Loucy (cell line): ENCODE data around the gene FOXP1.

Experiments used
- EZH2phosphoT487 ChIP-seq: fragments of 200-600 bp; IDR thresholded peaks from 2 replicates; pipeline ENCODE4 v1.6.1; 2018; ENCODE audit warnings: antibody characterized with exemption, mild to moderate bottlenecking, moderate library complexity, borderline replicate concordance
- TF ChIP-seq, protein P1 (sequence below): fragments of 200-600 bp; sonication (generic); conservative IDR thresholded peaks from 2 replicates; pipeline ENCODE4 v1.5.1; 2014; ENCODE audit warnings: mild to moderate bottlenecking, antibody characterized with exemption, low read length

- TF ChIP-seq, protein P1, sequence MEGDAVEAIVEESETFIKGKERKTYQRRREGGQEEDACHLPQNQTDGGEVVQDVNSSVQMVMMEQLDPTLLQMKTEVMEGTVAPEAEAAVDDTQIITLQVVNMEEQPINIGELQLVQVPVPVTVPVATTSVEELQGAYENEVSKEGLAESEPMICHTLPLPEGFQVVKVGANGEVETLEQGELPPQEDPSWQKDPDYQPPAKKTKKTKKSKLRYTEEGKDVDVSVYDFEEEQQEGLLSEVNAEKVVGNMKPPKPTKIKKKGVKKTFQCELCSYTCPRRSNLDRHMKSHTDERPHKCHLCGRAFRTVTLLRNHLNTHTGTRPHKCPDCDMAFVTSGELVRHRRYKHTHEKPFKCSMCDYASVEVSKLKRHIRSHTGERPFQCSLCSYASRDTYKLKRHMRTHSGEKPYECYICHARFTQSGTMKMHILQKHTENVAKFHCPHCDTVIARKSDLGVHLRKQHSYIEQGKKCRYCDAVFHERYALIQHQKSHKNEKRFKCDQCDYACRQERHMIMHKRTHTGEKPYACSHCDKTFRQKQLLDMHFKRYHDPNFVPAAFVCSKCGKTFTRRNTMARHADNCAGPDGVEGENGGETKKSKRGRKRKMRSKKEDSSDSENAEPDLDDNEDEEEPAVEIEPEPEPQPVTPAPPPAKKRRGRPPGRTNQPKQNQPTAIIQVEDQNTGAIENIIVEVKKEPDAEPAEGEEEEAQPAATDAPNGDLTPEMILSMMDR, result no peak
- no peak for TF ChIP-seq EZH2phosphoT487
Observed at GRCh38 chr3:71453319-71453718, 130.2 kb downstream of the FOXP1 start.
